GF-D8 (cell line): Measurements from ENCODE around the gene TNFRSF11A.

Experiments
- DNase-seq: peaks from one replicate; lab custom pipeline; 2025; lab: John Stamatoyannopoulos, UW

Gene TNFRSF11A

DNA sequence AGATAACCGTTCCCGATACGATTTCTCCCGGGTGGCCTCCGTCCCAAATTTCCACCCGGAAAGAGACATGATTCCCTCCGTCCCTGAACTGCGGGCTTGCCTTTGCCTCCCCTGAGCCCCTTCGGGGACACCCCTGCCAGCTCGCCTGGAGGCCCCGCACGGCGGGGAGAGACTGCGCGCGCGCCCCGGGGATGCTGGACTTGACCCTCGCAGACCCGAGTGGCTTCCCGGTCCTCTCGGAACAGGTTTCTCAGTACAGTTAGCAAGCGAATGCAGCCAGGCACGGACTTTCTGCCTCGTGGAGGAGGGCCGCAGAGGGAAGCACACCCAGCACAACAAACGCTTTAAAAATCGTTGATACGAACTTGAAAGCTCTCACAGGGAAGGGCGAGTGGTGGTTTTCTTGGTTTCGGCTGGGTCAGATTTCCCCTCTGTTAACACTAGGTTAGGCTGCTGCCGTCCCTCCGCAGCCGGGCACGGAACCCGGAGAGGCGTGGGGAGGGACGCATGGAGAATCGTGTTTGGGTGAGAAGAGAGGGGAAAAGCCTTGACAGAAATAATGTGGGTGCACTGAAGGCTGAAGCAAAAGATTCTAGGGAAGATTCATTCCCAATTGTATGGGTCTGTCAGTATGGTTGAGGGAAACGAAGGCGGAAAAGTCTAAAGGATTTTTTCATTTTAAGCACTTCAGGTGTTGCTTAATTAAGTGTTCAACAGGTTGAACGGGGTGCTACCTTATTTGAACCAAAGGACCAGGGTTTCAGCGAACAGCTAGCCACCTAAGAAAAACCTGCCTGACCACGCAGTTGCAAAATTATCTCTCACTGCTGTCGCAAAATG lies 916 bp downstream of the TNFRSF11A start:
- no peak for DNase-seq

- DNase-seq, result no peak
Observed at GRCh38 chr18:62326646-62327348, 1.7 kb downstream of the TNFRSF11A start.

- DNase-seq, result no peak
Observed at GRCh38 chr18:62327977-62328376, 2.9 kb downstream of the TNFRSF11A start.

GRCh38 chr18:62328586-62329525 lies 3.7 kb downstream of the TNFRSF11A start:
- no peak for DNase-seq

DNA sequence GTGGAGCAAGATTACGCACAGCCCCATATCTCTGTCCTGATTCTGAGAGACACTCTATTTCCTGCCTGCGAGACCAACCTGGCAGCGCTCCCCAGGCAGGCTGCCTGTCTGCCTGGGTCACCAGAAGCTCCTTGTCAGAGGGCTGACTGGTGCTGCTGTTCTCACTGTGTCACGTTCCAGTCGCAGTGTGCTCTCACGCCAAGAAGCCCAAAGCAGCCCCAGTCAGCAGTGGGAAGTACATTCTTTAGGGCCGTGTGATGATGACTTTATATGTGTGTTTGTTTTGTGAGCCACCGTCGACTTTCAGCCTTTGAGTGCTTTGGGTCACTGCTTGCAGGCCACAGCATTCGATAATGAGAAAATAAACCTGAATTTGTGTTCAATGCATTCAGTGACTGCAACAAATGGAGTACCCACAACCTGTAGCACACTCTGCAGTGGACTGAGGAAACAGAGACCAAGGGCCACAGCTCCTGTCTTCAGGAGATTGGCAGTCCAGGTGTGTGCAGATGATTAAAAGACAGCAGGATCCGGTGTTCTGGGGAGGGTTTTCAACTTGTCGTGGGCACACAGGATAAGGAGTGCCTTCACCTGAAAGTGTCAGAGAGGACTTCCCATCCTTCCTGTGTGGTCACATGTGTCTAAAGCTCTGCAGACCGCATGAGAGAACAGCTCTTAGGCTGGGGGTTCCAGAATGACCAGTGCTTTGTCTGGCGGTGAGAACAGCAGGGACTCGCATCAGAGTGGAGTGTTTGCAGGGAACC lies 4.8 kb downstream of the TNFRSF11A start:
- DNase-seq, result no peak

DNA sequence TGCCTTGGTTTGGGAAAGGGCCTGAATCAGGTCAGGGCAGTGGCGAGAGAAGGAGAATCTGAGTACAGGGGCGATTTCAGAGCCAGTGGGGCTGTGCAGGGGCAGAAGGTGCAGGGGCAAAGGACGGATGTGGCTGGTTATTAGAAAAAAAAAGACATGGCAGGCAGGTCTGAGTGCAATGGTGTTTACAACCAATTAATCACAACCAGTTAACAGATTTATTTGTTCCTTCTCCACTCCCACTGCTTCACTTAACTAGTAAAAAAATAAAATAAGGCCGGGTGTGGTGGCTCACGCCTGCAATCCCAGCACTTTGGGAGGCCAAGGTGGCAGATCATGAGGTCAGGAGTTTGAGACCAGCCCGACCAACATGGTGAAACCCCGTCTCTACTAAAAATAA lies 5.5 kb downstream of the TNFRSF11A start:
- no peak for DNase-seq

DNA sequence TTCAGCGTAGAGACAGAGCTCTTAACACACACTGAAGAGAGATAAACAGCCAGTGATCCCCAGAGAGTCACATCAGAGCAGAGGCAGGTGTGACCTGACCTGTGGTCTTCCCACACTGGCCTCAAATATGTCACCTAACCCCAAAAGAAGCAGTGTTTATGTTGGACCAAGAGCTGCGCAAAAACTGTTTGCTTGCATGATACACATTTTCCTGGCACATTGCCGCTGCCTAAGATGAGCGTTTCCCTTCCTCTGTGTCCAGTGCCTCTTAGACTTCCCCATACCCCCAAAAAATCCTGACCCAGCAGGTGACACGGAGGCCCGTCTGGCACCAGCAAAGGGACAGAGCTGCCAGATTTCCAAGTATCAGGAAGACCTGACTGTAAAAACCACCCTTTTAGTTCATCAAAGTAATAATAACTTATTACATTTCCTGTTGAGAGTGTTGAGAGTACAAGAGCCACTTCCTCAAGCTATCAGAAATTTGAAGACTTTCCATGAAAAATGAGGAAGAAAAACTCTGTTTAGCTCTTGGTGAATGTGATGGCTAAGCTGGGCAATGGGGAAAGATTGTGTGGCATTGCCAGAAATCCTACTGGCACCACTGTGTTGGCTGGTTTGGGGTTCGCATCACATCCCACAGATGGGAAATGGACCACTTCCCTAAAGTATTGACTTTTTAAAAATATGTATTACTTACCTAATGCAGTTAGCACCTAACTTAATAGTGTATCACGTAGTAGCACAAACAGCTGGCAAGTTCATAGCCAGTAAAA lies 6.7 kb downstream of the TNFRSF11A start:
- no peak for DNase-seq

GRCh38 chr18:62332431-62332830 lies 7.3 kb downstream of the TNFRSF11A start:
- no peak for DNase-seq

DNA sequence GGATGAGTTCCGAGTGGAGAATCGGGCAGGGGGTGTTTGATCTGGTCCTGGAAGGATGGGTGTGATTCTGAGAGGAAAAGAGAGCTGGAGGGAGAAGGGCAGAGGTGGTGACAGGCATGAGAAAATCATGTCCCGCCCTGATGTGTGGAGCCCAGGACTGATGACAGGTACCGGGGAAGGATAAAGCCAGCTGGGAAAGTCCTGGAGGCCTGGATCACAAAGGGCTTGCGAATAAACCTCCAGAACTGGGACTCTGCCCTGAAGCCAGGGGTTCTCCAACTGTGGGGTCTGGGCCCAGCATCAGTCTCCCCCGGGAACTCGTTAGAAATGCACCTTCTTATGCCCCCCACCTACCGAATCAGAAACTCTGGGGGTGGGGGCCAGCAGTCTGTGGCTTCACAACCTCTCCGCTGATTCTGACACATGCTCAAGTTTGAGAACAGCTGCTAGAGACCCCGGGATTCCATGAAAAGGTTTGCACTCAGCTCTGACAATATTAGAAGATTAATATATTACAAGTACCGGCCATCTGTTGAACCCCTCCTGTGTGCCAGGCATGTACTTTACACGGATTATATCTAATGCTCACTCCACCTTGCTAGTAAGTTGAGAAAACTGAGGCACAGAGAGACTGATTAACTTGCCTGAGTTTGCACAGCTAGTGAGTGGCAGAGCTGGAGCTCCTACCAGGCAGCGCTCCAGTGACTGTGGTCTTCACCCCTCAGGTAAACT lies 8.0 kb downstream of the TNFRSF11A start:
- DNase-seq, result no peak

- DNase-seq, result no peak
Observed at GRCh38 chr18:62334120-62334519, 9.0 kb downstream of the TNFRSF11A start.

DNA sequence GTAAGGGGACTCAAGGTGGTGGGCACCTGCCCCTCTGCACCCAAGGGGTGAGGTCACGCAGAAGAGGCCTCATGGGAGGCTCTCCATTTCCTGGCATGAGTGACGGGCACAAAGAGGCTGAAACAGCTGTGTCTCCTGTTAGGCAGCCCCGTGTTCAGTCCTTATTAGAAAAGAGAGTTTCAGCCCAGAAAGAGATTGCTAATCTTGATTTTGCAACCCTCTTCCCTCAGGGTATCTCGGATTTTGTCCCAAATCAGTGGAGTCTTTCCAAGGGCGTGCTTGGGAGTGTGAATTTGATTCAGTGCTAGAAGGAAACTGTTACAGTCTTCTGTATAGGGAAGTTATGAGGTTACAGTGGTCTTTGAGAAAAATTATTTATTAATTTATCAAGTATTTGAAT lies 10.4 kb downstream of the TNFRSF11A start:
- no peak for DNase-seq

GRCh38 chr18:62336618-62337017 lies 11.5 kb downstream of the TNFRSF11A start:
- DNase-seq, result no peak

GRCh38 chr18:62337336-62337735 lies 12.2 kb downstream of the TNFRSF11A start:
- no peak for DNase-seq

- no peak for DNase-seq
Observed at GRCh38 chr18:62338446-62339105, 13.5 kb downstream of the TNFRSF11A start.

DNA sequence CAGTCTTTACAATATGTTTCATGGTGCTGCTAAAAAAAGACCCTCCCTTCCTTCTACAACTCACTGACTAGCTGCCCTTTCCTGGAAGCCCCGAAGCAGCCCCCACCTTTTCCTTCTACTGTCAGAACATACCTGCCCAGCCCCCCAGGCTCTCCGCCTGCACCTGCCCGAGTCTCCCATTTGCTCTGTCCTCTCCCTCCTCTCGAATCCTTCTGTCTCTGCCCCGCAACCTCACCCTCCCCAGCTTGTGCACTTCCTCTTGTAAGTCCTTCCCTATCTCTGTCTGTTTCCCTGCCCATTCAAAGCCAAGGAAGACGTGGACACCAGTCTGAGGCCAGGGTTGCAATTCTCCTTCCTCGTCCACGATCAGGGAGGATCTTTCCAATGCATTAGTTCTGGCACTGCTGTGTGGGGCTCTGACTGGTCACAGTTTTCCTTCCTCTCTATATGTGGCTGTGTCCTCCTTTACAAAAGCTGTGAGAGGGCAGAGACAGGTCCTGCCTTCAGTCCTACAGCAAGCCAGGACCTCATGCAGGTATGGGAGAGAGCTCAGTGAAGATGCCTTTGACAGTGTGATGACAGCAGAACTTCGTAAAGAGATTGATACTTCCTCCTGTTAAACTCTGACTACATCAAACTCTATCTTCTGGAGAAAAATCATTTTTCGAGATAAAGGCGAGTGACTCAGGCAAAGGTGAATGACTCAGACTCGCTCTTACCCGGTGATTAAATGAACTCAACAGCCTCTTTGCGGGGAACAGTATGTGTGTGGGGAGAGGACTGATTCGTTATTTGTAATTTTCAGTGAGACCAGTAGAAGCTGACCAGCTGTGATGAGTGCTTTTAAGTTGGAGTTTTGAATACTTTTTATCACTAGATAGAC lies 14.2 kb downstream of the TNFRSF11A start:
- DNase-seq, result no peak

GRCh38 chr18:62340996-62341395 lies 15.9 kb downstream of the TNFRSF11A start:
- no peak for DNase-seq

DNA sequence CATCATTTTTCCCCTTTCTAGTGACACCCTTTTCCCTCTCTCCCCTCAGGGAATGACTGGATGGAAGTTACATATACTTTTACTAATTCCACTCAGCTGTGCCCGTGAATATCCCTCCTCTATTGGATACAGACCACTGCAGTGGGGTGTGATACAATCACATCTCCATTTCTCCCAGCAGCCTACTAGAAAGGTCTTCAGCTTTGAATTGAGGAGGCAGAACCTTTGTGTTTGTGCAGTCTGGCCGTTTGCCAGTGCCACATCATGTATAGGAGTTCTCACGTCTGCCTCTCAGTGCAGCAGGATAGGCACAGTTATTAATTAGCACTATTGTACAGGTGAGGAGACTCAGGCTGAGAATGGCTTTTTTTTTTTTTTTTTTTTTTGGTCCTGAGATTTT lies 16.4 kb downstream of the TNFRSF11A start:
- no peak for DNase-seq

DNA sequence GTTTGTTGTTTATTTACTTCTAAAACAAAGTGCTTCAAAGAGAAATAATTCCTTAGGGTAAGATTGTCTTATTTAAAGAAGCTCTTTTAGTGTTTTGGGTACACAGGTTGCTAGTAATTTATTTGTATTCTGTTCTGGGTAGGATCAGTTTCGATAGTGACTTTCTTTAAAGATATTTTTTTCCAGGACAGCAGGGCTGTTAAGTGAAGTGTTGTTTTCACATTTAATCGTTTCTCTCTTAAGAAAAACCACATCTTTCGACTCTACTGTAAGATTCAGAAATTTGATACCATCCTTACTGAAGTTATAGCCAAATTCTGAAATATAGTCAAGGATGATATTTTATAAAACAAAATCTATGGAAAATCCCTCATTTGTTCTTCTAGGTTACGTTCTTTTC lies 17.8 kb downstream of the TNFRSF11A start:
- no peak for DNase-seq

GRCh38 chr18:62343316-62343715 lies 18.2 kb downstream of the TNFRSF11A start:
- no peak for DNase-seq
